Activated CD4-positive, alpha-beta T cell treated with anti-CD3 and anti-CD28 coated beads for 24 hours (primary cell): Measurements from ENCODE around the gene TCF4.

Experiments
- DNase-seq, 2 donors: peaks; one replicate each; pipeline ENCODE4 v3.0.0-alpha.2; 2020; ENCODE audit warnings: low read depth in 2 of 2

TCF4 gene

DNA sequence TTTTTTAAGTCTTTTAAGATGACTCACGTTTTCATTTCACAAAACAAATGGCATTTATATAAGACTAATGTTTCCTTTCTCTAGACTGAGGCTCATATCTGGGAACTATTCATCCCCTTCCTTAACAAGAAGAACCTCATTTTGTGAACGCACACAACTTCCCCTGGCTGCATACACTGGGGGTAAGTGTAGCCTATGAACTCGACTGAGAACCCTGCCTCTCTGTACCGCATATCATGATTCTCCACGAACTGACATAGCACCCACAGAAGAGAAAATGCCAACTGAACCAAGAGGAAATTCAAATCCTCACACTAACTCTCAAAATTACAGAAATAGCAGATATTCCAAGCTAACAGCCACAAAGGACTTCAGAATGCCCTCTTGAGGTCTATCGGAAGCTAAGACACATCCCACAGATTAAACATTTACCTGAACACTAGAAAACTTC is 236.7 kb downstream of the TCF4 start:
- no peak for DNase-seq

DNA sequence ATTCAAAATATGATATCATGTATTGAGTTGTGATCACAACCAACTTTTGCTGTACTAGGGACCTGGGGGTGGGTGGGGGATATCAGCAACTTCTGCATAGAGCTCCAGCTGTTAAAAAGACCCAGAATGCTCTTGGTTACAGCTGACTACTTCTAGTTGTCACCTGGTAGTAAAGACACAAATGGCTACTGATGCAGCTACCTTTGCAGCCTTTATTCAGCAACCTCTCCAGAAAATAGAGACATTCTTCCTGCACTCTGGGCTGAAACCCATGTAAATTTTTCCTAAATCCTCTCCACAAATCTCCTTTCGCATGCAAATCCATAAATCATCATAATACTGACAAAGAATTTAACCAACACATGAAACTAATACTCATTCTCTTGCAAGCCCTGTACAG is 238.3 kb downstream of the TCF4 start:
- DNase-seq, result no peak

DNA sequence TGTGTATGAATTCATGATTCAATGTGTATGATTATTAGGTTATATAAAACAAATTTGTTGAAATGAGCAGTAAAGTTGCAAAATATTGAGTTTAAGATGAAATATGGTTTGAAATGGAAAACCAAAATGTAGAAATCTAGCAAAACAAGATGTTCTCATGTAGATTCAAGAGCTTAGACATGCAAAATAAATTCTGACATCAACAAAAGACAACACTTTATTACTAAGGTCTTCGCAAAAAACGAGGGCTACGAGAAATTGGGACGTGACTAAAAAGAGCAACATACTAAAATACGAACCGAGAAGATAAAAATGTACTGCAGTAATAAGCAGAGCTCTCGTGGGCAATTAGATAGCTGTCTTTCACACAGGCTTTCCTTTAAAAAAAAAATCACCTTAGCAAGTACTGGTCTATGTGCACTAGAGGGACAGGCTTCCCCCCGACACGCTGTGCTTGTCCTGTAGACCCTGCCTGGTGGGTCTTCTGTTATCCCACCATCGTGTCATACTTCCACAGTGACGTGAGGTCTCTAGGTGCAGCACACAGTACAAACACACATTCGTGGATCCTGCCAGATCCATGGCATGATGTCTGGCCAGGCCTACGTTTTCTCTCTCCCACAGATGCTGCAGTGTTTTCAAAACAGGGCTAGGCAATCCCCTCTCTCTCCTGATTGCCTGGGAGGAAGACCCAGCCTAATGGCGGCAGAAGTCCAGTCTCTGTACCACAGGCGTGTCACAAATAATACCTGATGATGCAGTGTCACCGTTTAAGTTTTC is 240.8 kb downstream of the TCF4 start:
- no peak for DNase-seq

DNA sequence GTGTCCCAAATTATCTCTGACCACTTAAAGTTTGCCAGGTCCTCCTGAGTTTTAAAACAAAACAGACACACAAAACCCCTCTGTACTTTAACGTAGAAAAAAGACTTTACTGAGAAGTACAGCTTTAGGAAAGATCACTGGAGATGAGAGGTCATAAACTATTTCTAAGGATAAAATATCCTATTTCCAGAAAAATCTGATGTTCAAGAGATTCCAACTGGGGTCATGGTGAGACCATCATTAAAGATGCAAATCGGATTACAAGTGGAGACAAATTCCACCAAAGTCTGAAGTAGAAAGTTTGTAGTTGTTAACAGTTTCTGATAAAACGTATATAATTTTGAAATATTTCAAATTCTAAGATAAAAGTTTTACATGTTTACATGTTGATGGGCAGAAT is 241.6 kb downstream of the TCF4 start:
- no peak for DNase-seq

DNA sequence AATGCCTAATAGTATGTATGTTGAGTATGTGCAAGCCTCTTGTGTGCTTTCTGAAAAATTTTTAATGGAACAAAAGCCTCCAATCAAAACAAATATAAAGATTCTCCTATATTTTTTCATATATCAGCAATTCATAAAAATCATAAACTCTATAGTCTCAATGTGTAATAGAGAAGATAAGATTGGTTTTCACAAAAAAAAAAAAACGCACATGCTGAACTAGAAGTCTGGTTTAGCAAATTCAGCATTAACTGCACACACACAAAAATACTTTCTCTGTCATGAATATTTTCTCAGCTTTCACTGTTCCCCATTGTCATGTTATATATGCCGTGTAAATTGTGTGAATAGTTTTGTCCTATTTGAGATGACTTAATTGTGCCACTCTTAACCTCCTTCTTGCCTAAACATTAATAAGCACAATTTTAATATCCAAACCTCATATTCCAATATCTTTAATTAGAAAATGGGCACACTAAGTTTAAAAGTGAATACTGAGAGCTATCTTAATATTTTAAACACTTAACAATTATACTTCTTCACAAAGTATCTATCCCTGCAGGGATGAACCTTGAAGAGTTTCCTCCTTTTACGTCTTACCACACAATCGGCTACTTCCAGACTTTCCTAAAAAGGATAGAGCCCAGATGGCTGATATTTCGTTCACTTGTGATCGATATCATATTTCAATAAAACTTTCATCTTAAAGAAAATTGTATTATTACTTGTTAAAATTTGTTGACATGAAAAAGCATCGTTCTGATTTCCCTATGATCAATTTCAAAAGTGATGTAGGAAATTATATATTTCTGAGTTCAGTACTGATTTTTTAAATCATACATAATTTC is 242.7 kb downstream of the TCF4 start:
- no peak for DNase-seq

DNA sequence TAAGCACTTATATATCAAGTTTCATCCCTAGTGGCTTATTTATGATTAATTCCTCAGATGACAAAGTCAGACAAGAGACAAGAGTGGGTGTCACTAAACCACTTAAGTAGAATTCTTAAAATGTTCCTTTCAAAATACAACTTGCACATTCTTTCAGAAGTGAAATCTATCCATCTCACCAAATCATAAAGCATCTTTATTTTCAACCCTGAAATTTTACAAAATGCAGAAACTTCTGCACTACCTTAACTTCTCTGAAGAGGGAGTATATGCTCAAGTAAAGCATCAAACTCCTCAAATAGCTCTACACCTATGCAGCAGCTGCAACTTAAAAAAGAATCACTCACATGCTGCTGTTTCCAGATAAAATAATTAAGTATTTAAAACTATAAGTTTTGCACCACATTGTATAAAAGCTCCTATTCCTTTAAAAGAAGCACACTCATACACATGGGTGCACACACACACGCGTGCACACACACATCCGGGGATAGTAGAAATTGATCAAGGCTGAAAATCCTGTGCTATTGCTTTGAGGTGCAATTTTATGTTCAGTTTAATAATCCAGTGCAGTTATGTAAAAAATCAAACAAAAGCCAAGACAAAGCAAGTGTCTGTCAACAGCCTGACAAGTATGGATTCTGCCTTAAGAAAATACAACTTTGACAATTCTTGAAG is 244.5 kb downstream of the TCF4 start:
- no peak for DNase-seq

DNA sequence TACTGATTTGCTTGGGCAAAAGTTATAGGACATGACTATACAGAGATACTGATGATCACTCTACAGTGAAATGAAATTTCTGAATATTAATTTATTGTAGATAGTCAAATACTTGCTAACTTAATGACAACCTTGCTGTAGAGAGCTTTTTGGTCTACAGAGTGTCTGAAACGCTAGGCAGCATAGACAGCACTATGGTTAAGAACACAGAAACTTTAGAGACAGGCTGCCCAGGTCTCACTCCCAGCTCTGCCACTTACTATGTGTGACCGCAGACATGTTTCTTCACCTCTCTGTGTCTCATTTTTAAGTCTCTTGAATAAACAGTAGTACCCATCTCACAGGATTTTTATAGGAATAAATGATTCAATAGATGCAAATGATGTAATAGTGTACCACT is 247.0 kb downstream of the TCF4 start:
- no peak for DNase-seq

DNA sequence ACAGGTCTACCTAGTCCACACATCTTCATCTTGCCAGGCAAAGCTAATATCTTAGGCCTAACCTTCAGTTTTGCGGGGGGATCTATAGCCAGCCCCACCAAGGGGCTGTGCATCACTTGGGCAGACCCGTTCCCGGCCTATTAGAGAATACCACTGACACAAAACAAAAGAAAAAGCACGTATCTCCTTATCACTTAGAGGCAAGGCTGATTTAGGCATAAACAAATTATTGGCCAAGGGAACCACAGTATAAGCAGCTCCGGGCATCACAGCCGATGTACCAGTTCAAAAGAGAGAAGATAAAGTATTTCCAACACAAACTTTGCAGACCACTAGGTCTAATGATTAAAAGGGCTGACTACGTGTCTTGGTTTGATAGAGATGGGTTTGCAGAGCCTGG is 248.0 kb downstream of the TCF4 start:
- DNase-seq, result no peak

DNA sequence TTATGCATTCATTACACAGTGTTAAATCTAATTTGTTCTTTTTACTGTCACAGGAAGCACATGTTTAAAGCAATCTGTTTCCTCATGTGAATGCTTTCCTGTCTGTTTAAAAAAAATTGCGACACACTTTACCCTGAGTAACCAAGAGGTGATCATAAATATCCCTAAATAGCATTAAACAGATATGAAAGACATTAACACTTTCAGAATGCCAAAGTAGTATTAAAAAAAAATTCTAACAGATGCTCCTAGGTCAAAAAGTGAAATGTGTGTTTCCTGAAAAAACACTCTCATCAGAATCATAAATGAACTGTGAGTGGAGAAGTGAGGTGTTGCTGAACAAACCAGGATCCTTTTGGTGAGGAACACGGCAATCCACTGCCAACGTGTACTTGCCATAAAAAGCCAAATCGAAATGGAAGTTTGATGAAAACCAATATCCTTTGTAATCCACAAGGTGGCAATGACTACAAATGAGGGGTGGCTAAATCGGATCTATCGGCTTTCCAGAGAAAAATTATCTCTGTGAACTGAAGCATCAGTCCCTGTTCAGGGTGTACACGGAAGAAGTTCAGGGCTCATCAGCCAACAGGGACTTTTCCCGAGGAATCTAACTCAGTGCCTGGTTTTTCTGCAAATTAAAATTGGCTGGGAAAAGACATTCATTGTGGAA is 248.9 kb downstream of the TCF4 start:
- DNase-seq, result no peak

DNA sequence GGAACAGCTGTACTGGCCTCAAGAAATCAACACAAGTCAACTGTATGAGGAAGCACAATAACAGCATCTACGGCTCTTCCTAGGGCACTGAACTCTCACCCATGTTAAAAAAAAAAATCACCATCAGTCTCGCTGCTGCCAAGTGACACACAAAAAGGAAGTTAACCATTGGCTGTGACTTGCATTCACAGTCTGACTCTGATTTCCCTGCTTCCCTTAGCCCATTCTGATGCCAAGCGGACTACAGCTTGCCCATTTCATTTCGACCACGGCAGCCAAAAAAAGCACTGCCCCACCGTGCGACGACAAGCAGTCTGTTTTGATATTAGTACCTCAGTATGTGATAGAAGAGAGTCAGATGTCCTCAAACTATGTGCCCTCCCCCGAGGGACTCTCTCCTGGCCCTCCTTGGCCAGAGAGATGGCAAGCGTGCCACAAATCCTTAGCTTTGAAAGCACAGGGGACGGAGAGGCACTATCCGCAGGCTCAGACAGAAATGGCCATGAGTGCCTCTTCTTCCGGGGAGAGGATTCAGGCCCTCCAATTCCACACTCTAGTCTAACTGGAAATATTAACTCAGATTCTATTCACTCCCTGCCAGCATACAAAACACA is 250.0 kb downstream of the TCF4 start:
- no peak for DNase-seq

DNA sequence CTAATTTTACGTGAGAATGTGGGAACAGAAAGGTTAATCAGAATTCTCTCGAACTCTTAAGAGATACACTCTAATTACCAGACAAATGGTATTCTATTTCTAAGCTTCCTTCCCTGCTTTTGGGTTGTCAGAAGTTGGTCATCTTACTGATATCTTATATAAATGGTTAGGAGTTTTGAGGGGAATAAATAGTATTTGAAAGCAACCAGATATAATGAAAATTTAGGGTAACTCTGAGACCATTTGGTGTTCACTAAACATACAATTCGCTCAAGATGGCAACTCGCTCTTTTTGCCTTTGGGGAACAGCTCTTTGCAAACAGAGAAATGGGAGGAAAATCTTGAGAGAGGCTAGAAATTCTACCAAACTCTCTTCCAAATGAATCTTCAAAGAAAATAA is 250.9 kb downstream of the TCF4 start:
- DNase-seq, result no peak

DNA sequence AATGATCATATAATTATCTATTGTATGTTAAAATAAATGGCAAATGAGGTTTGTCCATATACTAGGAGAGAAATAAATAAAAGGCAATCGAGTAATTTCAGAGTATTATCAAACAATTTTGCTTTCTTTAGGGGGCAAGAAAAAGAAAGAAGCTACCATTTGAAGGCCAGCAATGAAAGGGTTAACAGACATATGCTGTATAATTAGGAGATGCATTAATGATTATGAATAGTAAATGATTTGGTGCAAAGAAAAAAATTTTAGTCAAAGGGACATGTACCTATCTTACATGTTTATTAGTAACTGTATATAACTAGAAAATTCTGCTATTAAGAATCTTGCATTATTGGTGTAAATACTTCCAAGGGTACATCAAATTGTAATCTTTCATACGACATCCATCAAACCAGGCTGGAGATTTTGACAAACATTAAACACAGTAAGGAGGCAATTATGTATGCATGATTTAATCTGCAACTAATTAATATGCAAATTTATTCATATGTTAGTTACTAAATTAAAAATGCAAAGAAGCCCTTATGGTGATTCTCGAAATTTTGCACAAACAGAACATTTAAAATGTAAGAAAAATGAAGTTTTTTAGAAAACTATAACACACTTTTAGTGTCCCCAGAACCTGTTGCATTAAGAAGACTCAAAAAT is 251.4 kb downstream of the TCF4 start:
- no peak for DNase-seq

DNA sequence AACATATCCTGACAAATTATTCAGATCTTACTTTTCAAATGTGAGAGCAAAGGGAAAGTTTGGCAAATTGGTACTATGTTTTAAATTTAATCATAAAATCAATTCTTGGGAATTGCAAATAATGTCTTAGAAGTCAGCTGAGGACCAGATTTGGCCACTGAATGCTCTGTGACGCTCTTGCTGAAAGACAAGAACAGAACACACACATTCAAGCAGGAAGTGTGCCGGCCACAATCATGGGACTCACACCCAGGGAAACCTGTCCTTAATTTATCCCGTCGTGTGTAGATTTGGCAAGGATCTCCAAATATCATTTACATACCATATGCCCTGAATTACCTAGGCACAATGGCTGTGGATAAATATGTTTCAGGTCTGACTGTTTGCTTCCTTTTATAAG is 253.1 kb downstream of the TCF4 start:
- DNase-seq, result no peak

DNA sequence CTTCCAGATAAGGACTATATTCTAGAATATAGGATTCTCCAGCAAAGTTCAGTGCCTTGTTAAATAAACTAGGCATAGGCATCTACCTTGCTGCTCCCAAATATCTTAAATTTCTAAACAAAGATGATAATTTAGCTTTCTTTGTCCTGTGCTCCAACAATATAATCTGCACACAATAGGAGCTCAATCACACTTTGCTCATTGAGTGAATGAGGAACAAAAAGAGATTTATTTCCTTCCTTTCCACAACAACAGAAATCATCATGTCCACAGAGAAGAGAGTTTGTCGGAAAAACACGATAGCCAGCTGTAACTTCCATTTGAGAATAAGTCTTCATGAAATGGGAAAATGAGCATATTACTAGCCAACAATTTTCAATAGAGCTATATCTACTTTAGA is 256.7 kb downstream of the TCF4 start:
- DNase-seq, result no peak

DNA sequence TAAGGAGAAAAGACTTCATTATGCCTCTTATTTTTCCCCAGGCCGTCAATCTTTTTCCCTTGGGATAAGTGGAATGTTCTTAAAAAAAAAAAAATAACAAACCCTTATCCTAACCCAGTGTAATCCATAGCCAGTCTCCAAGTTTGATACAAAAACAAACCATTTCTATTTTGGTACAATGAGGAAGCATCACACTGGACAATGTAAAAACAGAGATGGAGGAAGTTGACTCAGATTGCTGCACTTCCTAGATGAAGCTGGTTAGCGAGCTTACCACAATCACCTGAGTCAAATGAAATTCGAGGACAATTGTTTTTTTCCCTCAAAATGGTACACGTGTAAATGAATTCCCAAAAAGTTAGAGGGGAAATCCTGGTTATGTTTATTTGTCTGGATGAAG is 259.7 kb downstream of the TCF4 start:
- DNase-seq, result no peak

DNA sequence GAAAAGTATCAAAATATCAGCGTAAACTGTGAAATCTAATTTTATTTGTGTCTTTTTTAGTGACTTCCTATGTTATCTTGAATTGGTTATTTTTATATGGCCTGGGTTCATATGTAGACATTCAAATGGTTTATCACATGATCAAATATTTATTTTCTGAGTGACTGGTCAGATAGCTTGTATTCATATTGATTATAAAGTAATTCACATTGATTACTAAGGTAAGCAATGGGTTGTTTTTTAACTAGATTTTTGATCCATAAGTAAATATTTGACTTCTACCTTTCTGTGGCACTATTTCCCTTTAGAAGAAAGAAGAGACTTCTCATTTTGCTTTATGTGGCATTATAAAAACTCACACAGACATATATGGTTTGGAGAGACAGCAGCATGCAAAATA is 260.5 kb downstream of the TCF4 start:
- DNase-seq, result no peak

DNA sequence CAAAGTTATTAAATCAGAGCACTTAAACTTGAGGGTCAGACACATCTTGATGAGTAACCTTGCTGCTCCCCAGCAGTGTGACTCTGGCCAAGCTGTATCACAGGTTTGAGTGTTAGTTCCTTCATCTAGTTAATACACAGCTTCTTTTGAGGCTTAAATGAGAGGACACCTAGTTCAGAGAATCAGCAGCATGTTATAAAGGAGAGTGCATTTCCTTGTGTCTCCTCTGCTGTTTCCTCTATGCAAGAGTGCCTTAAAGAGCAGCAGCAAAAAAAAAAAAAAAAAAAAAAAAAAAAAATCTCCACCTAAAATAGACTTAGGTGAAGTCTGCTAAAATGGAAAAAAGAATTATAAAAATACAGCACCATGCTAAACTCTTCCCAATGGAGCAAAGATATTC is 261.9 kb downstream of the TCF4 start:
- no peak for DNase-seq

DNA sequence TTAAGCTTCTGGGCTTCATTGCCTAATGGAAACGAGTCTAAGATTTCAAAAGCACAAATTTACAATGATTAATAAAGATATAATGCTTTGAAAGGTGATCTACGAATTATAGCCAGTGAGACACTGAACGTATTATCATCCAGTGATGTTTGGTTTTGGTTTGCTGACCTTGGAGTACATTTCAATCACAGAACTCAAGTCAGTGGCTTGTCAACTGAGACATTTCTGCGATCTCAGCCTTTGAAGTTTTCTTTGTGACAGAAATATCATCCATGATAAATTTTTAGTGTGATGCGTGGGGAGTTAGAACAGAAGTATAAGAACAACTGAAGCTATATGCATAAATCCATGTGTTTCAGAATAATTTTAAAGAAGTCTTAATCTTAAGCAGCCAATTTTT is 263.8 kb downstream of the TCF4 start:
- DNase-seq, result no peak

DNA sequence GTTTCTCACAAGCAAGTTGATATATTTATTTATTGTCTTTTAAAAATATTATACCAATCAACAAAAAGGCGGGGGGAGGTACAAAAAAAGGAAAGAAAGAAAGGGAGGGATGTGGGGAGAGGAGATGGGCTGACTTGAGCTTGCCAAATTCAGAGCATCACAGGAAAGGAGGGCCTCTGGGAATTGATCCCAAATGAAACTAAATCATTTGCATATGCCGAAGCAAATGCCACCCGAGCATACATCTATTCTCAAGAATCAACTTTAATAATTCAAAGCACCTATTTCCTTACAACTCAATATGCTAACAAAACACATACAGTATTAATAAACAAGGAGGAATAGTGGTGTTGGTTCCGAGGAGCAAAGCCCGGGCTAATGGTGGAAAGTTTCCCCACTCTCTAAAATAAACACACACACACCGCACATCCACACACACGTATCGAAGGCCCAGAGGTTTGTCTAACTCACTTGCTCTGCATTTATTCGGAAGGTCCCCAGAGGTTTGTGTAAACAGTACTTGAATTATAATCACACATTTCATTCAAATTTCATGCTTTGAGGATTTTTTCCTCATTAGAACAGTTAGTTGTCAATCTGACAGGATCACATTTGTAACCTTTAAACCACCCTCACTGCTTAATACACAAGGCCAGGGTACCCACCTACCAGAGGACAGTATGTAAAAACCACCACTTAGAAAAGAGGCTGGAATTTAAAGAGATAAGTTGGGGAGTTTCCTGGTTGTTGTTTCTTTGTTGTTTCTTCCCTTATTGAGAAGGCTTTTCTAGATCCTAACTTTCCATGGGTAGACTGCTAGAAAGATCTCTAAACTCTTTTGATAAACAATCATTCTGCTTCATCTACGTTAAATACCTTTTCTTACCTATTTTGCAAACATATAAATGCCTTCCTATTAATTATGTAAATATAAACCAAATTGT is 264.7 kb downstream of the TCF4 start:
- no peak for DNase-seq

DNA sequence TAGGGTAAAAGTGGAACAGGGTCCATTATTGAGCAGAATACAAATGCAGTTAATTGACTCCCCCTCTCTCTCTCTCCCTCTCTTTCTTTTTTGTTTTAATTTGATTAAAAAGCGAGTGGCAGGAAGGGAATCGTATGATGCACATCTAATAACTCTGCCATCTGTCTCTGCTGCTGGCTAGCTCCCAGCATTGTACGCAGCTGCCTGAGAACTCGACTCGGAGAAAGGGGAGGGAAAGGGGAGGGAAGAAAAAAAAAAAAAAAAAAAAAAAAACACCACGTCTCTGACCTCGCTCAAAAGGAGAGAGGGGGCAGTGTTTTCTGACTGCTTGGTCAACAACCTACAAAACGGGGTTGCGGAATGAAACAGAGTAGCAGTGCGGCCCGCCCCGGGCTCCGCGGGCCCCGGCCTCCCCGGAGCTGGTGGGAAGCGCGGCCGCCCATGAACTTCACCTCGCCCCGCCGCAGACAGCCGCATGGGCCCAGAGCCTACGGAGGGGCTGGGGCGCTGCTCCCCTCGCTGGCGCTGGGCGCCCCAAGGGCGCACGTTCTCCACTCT is 265.7 kb downstream of the TCF4 start:
- no peak for DNase-seq
